GM19372 (cell line): ENCODE data around the gene KDM2B.

Experiments
- ATAC-seq: cut with Tn5 transposase; IDR thresholded peaks from one replicate; pipeline ENCODE4 v1.9.1; 2021; ENCODE audit warnings: mild to moderate bottlenecking, low read depth, moderate library complexity; ENCODE audit not compliant: unreplicated experiment

Gene KDM2B

DNA sequence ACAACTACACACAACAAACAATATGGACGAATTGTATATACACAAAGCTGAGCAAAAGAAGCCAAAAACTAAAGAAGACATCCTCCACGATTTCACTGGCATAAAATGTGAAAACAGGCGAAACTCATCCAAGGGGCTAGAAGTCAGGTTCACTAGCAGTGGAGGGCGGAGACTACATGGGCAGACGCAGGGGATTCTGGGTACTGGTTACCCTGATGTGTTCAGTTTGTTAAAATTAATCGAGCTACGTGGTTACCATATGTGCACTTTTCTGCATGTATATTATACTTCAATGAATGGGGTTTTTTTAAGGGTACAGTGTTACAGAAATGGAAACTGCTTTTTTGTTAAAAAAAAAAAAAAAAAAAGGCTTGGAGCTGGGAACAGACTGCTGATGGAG, 12.3 kb downstream of the KDM2B start:
- no peak for ATAC-seq

DNA sequence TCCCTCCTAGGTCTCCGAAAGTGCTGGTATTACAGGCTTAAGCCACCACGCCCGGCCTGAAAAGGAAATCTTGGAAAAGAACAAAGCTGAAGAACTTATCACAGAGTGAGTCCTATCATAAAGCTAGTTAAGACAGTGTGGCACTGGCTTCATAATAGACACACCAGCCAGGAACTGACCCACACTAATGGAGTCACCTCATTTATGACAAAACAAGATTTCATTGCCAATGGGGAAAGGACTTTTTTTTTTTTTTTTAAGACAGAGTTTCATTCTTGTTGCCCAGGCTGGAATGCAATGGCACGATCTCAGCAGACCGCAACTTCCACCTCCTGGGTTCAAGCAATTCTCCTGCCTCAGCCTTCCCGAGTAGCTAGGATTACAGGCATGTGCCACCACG, 15.7 kb downstream of the KDM2B start:
- no peak for ATAC-seq

DNA sequence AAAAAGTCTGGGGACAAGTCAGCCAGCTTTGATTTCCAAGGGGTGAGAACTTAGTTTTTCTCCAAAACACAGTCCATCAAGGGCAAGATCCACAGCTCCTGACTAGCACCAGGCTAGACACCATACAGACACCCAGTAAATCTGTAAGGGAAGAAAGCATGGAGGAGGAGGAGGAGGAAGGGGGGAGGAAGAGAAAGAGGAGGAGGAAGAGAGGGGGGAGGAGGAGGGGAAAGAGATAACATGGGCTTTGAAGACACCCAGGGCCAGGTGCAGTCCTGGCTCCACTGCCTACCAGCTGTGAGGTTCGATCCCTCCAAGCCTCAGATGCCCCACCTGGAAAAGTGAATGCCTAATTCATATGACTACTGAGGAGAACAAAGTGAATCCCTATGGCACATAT, 18.3 kb downstream of the KDM2B start:
- no peak for ATAC-seq

DNA sequence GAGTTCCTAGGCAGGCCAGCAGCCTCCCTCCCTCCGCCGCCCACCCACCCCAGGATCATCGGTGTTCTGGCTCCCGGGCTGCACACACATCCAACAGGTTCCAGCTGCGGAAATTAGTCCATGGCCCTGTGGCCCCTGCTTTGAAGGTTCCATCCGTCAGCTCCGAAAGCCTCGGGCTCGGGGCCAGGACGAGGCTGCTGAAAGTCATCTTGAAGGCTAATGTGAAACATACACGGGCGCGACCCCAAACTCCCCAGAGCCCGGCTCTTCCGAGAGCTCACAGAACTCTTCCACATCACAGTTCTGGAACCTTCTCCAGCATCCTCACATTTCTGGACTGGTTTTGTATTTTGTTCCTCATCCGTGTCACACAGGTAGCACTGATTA, 19.8 kb downstream of the KDM2B start:
- no peak for ATAC-seq

DNA sequence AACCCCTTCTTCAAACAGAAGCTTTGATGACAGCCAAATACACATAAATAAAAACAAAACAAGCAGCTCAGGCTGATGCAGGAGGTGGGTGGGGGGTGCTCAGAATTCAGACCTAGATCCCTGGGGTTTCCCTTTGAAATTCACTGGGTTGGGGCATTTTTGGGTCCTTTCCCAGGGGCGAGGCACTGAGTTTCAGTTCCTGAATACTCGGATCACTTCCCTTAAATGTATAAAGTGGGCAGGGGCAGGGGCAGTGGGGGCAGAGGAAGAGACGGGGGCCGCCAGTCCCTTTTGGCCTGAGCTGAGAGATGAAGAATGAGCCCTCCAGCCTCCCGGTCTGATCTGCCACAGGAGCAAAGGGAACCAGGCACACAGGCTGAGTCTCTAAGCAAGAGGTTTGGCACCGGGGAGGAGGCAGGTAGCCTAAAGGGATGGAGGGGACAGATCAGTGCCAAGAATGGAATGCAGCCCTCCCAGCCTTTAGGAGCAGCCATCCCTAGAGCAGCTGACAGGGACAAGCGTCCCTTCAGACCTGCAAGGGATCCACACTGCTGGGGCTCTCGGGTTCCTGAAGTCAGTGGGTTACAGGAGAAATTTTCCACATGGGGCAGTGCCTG, 20.3 kb downstream of the KDM2B start:
- no peak for ATAC-seq

DNA sequence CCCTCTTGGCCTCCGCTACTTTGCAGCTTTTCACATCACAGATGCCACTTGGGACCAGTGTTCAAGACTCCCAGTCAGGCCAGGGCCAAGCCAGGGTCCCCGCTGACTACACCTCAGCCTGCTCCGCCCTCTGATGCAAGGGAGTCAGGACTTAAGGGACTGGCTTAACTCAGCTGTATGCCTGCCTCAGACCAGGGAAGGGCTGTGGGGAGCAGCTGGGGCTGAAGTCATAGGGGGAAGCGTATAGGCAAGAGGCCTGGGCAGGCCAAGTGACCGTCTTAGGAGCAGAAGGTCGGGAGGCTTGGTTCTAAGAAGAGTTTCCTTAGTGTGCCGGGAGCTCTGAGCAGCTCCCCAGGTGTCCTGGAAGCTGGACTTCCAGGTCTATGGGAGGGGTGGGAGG, 21.9 kb downstream of the KDM2B start:
- no peak for ATAC-seq

DNA sequence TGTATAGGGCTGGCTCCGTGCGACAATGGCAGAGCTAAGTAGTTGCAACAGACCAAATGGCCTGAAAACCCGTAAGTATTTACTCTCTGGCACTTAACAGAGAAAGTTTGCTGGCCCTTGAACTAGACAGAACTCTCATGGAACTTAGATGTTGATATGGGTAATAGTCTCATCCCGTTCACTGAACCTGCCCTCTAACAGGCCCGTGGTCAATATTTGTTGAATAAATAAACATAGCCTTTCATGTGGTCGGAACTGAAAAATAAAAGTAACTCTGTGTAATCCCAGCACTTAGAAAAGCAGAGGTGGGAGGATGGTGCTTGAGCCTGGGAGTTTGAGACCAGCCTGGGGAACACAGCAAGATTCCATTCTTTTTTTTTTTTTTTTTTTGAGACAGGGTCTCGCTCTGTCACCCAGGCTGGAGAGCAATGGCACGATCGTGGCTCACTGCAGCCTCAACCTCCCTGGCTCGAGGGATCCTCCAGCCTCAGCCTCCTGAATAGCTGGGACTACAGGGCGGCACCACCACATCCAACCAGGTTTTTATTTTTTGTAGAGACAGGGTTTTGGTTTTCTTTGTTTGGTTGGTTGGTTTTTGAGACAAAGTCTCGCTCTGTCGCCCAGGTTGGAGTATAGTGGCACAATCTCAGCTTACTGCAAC, 29.7 kb downstream of the KDM2B start:
- ATAC-seq, result no peak

DNA sequence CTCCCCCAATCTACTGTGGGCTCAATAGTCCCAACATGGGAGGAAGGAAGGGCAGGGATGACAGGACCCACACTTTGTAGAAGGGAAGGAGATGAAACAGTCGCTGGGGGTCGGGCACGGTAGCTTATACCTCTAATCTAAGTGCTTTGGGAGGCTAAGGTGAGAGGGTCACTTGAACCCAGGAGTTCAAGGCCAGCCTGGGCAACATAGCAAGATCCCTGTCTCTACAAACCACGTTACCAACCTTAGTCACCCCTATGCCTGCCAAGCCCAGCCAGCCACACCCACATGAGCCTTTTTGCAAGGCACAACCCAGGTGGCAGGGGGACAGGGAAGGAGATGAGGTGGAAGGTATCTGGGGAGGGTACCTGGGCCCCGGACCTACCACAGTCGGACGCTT, 31.7 kb downstream of the KDM2B start:
- ATAC-seq, result no peak

DNA sequence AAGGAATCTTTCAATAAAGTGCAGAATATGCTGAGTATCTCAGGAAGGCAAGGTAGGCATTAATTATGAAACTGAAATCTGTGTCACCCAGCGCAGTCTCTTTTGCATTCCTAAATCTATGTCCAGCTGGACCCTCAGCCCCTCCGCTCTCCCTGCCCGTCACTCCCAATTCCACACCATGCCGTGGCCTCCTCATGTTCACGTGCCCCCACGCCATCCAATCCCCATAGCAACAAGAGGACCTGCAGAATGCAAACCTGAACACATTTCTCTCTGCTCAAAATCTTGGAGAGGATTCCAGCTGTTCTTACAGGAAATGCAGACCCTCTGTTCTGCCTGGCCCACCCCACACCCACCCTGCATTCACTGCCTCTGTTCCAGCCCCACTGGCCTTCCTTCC, 35.3 kb downstream of the KDM2B start:
- ATAC-seq, result no peak

DNA sequence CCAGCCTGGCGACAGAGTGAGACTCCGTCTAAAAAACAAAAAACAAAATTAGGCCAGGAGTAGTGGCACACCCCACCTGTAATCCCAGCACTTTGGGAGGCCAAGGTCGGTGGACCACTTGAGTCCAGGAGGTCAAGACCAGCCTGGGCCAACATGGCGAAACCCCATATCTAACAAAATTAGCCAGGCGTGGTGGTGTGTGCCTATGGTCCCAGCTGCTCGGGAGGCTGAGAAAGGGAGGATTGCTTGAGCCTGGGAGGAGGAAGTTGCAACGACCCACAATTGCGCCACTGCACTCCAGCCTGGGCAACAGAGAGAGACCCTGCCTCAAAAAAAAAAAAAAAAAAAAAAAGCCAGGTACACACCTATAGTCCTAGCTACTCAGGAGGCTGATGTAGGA, 37.0 kb downstream of the KDM2B start:
- no peak for ATAC-seq

DNA sequence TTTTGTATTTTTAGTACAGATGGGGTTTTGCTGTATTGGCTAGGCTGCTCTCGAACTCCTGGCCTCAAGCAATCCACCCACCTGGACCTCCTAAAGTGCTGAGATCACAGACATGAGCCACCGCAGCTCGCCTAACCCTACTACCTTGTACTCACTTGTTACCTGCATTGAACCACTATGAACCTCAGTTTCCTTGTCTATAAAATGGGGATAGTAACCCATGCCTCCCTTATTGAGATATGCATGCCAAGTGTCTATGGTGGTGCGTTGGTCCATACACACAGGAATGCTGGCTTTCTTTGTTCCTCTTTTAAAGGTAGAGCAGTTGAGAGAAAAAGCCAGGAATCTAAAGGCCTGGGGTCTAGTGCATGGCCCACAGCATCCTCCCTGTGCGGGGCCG, 40.9 kb downstream of the KDM2B start:
- ATAC-seq, result no peak

DNA sequence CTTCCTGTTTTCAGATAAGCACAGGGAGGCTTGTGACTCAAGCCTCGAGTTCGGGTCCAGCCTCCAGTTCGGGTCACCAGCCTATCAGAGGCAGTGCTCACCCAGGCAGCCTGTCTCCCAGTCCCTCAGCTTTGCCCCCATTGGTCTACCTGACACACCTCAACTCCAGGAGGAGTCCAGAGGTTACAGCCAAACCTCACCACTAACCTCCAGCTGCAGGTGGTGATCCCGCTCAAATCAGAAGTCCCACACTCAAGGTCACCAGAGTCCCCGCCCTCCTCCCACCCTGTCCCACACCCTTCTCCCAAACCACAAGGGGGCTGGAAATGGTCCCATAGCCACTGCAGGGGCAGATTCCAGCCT, 42.1 kb downstream of the KDM2B start:
- no peak for ATAC-seq

DNA sequence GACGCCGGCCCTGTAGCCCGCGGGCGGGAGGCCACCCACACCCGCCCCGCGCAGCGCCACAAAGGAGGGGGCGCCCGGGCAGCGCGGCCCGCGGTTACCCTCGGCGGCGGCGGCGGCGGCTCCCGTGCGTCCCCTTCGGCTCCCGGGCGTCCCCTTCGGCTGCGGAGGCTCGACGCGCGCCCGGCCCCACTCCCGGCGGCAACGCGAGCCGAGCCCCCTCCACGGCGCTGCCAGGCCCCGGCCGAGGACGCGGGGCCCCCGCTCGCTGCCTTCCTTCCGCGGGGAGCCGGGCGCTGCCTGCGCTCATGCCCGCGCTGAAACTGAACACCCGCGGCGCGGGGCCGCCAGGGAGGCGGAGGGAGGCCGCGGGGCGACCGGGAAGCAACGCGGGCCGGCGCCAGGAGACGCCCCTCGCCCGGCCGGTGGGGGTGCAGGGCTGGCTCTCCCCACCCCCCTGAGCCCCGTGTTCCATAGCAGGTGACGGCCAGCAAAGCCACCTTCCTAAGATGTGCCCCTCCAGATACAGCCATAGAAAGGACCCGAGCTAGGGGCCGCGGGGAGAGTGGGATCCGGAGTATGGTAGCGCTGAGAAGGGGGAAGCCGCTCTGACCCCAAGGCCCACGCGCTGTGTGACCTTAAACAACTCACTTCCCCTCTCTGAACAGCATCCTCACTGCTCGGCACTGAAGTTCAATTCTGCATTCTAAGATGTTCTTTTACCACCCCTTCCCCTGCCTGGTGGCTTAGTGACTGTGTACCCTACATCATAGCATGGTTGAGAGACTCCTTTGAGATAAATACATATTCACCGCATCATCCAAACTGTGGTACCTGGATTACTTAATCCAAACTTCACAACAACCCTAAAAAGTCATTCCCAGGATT, 42.8 kb downstream of the KDM2B start:
- peak; percentile 17 for ATAC-seq

DNA sequence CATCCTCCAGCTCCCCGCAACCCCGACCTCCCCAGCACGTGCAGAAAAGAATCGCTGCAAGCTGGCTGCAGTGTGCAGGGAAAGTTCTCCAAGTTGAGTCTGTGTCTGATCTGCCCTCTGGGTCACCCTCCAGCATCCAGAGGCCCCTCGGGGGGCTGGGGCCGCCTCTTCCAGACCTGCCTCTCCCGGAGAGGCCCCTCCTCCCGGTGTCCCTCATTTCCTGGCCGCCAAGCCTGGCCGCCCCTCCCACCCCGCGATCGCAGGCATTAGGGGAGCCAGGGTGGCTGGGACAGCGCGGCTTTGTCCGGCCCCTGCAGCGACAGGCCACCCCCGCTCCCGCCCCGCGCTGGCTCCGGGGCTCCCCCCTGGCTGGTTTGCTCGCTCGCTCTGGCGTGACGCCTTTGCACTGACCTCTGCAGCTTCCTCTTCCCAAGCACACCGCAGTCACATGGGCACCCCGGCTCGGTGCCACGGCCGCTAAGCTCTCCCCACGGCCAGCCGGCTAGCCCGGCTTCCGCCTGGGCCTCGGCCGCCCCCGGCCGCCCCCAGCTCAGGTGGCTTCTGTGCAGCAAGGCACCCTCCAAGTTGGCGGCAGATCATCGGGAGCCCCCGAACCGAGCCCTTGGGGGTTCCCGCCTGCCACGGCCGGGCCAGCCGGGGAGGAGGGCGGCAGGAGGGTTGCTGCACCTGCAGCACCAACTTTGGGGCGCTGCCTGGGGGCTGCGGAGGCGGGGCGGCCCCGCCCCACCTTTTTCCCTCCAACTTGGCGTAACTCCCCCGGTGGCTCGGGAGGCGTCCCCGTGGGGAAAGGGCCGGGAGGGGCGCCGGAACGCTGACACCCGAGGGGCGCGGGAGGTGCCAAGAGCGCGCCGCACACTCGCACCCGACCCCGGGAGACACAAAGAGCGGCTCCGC, 43.7 kb downstream of the KDM2B start:
- ATAC-seq, result peak; percentile 59

DNA sequence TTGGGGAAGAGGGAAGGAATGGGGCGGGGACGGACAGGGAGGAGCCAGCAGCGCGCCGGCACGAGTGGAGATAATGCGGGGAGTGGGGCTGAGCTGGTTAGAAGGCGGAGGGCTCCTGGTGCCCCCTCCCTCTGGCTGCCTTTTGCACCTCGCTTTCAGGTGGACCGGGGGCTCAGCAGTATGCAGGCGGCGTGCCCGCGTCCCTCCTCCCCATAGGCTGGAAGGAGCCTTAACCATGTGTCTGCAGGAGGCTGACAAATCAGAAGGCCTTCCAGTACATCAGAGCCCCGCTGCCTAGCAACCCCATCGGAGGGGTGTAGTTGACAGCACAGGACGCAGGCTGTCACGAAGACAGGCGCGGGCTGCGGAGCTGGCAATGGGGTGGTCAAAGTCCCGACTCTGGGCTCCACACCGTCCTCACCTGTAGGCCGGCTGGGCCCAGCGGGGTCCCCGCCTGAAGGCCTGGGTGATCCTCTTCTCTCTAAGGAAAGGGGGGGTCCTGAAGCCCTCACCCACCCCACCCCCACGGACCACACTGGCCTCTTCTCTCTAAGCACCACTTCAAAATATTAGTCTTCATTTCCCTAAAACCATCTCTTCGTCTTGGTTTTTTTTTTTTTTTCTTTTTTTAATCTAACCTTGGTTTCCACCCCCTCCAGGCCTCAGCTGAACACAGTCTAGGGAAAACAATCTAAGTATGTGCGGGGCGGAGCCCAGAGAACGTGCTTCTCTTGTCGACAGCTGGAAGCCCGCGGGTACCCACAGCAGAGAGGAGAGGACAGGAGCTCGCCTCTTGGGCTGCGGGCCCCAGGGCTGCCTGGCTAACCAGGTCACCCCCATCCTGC, 44.5 kb downstream of the KDM2B start:
- ATAC-seq, result peak; percentile 50

DNA sequence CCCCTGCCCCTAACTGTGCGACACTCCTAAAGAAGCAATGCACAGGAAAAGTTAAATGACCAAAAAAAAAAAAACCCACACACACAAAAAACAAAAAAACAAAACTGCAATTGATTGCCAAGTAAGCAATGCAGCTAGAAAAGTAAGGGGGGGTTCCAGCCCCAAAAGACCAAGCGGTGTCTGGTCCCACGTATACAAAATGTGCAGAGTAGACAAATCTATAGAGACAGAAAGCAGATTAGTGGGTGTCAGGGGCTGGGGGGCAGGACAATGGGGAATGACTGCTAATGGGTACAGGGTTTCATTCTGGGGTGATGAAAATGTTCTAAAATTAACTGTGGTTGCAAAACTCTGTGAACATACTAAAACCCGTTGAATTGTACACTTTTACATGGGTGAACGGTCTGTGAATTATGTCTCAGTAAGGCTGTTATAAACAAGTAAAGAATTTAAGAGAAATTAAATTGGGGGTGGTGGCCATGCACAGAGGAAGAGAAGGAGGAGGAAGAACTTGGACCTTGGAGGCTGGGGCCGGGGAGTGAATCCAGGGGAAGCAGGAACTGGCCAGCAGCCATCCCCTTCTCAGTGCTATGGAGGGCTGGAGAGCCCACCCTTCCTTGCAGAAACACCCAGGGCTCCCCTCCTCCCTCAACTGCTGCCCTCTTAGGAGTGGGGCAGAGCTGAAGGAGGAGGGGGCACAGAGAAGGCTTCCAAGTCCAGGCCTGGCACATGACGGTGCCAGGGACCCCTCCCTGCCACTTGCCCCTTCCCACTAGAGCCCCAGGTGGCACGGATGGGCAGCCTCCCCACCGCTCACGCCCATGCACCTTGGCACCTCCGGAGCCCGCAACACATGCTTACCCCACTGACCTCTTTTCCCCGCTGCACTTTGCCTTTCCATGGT, 45.4 kb downstream of the KDM2B start:
- no peak for ATAC-seq

DNA sequence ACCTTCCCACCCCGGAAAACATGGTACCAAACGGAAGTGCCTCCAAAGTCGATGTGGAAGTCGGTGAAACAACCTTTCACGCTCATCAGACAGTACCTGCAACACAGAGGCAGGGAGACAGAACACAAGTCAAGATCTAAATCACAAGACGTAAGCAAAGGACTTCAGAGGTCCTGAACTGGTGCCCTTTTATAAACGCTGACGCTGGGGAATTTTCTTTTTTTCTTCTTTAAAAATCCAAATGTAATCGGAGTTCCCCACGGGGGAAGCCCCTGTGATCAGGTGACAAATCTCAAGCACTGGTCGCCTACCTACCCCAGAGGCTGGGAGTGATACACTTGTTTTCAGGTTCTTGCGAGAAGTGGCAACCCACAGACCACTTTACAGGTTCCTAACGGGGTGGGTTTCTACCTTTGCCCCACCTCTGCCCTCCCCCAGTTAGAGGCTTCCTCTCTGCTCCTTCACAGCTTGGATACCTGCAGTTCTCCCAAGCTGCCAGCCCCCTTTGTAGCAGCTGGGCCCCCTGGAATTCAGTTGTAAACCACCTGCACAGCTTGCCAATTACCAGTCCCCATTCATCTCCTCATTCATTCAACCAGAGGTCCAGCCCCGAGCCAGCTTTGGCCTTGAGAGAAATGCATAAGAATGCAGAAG, 46.2 kb downstream of the KDM2B start:
- ATAC-seq, result no peak

DNA sequence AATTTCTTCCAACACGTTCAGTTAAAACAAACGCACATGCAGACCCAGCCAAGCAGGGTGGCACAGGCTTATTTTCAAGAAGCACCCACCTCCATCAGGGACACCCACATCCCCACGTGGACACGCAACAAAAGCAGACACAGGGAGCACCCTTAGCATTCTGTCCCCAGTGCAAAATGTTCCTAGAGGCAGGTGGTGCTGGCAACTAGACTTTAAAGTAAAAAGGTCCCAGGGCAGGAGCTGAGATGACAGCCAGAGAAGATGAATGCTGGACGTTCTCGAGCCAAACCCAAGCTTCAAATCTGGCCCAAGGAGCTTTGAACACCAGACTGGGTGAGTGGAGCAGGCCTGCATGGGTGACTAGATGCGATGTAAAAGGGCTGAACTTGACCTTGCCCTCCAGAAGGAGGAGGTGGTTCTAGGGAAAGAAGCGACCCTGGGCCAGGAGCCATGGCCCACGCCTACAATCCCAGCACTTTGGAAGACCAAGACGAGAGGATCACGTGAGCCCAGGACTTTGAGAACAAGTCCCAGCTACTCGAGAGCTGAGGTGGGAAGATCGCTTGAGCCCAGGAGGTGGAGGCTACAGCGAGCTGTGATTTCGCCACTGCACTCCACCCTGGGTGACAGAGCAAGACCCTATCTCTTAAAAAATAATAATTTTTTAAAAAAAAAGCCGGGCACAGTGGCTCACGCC, 47.3 kb downstream of the KDM2B start:
- no peak for ATAC-seq
